ENCODE results near the gene ZFP1. TPM values are rescaled to one million over a fixed set of nuclear protein-coding genes. Genes with fewer than 3 reads are reported as not detected.

Gene ZFP1
- total RNA-seq, 1 donor from 2014 or later: 11.3 TPM

DNA sequence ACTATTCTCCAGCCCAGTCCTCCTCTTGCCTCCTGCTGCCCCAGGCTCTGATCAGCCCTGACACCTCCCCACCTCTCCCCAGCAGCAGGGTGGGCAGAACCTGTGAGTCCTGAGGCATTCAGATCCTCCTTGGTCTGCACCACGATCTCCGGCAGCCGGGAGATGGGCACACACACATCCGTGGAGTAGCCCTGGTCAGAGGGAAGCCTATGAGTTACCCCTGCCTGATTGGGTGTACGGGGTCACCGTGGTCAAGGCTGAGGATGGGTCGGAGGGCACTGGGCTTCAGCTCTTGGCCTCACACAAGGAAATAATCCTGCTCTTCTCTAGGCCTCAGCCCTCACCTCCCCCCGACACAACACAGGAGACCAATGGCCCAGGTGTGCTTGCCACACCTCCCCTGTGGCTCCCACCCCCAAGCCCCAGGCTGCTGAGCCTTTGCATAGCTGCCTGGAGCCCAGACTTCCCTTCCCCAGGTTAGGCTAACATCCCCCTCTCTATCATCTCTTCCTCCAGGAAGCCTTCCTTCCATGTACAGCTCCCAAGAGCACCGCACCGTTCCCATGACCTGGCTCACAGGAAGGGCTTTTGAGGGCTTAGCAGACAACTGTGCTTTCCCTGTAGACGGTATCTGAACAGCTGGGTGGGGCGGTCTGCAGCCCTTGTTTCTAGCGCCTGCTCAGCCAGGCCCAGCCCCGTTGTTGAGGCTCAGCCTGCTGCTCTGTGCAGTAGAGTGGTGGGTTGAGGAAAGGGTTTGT lies 35.4 kb upstream of the ZFP1 start:
- peaks cover 57% of the 10 kb centered on the region for H3K4me1 ChIP-seq

DNA sequence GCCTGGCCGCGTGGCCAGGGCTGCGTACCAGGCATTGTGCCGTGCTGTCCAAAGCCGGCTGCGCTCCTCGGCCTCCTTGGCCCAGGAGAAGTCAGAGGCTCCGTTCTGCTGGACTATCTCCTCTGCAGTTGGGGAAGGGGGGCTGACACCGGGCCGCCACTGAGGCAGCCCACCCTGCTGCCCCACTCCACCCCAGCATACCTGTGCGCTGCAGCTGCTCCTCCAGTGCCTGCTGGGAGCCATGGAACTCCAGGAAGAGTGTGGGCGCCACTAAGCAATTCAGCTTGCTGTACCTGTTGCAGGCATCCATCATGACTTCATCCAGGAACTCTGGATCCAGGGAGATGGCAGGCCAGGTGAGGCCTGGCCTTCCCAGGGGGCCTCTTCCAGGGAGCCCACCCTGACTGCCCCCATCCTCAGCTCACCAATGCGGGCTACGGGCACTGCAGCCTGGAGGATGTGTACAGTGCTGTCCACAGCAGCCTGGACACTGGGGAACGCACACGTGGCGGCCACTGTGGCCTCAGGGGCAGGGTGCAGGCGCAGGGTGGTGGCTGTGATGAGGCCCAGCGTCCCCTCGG lies 34.7 kb upstream of the ZFP1 start:
- intact Hi-C loops (cut with DNase I): no loop called here
- Histone ChIP-seq H3K4me3 (no peak overlapping the region), H3K36me3 (no peaks in the 10 kb centered on the region), H3K9me3 (no peaks in the 10 kb centered on the region), H3K4me1 (peaks cover 52% of the 10 kb centered on the region), H3K27ac (no peak overlapping the region), H3K27me3 (no peaks in the 10 kb centered on the region)
- TF ChIP-seq POLR2AphosphoS5 (IDR thresholded peaks at IDR 0.05; ENCODE audit: insufficient read depth in 1 of 2, low read depth in 1 of 2) (no peak), POLR2A (IDR thresholded peaks at IDR 0.05) (no peak)
- TF ChIP-seq, protein P1, sequence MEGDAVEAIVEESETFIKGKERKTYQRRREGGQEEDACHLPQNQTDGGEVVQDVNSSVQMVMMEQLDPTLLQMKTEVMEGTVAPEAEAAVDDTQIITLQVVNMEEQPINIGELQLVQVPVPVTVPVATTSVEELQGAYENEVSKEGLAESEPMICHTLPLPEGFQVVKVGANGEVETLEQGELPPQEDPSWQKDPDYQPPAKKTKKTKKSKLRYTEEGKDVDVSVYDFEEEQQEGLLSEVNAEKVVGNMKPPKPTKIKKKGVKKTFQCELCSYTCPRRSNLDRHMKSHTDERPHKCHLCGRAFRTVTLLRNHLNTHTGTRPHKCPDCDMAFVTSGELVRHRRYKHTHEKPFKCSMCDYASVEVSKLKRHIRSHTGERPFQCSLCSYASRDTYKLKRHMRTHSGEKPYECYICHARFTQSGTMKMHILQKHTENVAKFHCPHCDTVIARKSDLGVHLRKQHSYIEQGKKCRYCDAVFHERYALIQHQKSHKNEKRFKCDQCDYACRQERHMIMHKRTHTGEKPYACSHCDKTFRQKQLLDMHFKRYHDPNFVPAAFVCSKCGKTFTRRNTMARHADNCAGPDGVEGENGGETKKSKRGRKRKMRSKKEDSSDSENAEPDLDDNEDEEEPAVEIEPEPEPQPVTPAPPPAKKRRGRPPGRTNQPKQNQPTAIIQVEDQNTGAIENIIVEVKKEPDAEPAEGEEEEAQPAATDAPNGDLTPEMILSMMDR (IDR thresholded peaks at IDR 0.05): no peak
- no peak for DNase-seq (ENCODE audit: extremely low spot score in 2 of 2)

More for the DNA sequence above, 35.4 kb upstream of the ZFP1 start:
- Histone ChIP-seq H3K27me3 (no peaks in the 10 kb centered on the region), H3K9me3 (no peaks in the 10 kb centered on the region), H3K27ac (peak overlapping the region; percentile 81), H3K4me3 (no peak overlapping the region), H3K36me3 (no peaks in the 10 kb centered on the region)
- TF ChIP-seq, protein P1 (IDR thresholded peaks at IDR 0.05): no peak
- TF ChIP-seq POLR2AphosphoS5 (IDR thresholded peaks at IDR 0.05; ENCODE audit: insufficient read depth in 1 of 2, low read depth in 1 of 2) (no peak), POLR2A (IDR thresholded peaks at IDR 0.05) (no peak)
- no peak for DNase-seq (ENCODE audit: extremely low spot score in 2 of 2)
- intact Hi-C loops (cut with DNase I): no loop called here

DNA sequence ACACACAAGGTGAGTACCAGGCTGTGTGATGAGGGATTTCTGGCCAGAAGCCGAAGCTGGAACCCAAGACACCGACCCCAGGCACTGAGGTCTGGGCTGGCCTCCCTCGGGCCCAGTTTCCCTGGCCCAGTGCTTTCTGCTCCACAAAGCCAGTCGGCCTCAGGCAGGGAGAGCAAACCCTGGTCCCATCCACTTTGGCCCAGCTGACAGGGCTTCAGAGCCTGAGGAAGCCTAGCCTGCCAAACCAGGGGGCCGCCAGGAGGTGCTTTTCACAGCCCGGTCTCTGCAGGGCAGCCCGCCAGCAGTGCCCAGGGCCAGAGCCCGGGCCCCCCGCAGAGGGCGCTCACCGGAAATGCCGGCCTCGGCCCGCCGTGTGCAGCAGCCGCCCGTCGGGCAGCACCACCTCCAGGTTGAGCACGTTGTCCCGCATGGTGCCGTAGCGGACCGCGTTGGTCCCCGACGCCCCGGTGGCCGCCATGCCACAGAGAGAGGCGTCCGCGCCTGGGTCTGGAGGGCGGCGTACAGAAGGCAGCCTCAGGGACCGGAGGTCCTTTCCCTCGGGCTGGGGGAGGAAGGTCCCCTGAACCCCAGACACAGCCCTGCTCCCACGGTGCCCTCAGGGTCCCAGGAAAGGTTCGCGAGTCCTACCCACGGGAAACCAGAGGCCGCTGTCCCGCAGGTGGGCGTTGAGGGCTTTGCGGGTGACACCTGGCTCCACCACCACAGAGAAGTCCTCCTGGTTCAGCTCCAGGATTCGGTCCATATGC lies 34.0 kb upstream of the ZFP1 start:
- Histone ChIP-seq H3K36me3 (no peaks in the 10 kb centered on the region), H3K27ac (no peak overlapping the region), H3K9me3 (no peaks in the 10 kb centered on the region), H3K4me1 (peaks cover 44% of the 10 kb centered on the region), H3K4me3 (no peak overlapping the region), H3K27me3 (no peaks in the 10 kb centered on the region)
- no peak for DNase-seq (ENCODE audit: extremely low spot score in 2 of 2)
- TF ChIP-seq, protein P1 (IDR thresholded peaks at IDR 0.05): no peak
- TF ChIP-seq POLR2A (IDR thresholded peaks at IDR 0.05) (no peak), POLR2AphosphoS5 (IDR thresholded peaks at IDR 0.05; ENCODE audit: insufficient read depth in 1 of 2, low read depth in 1 of 2) (no peak)
- intact Hi-C loops (cut with DNase I): no loop called here

DNA sequence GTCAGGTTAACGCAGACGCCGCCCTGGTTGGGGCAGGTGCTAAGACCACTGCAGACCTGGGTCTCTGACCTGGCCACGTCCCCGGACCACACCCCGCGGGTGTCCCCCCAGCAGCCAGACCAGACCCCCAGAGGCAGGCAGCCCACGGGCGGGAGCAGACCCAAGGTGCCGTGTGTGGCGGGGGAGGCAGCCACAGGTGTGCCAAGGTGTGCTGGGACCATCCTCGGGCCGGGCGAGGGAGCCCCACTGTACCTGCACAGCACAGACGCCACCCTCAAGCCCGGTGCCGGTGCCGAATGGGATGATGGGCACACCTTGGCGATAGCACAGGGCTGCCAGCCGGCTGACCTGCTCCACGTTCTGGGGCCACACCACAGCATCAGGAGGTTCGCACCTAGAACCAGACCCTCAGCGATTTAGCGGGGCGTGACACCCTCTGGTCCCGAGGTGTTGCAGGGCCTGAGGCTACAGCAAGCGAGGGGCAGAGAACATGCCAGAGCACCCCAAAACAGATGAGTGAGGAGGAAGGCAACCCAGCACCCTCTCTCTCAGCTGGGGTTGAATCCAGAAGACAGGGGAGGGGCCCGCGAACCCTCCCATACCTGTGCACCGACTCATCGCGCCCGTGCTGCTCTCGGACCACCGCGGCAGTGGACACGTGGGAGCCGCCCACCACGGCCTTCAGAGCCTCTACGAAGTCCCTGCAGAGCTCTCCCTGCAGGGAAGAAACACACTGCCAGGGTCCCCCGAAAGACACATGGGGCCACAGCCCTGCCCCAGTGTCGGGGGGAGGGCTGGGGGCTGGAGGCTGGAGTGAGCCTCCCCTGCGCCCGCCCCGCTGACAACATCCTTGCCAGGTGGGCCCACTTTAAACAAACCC lies 33.1 kb upstream of the ZFP1 start:
- H3K9me3 ChIP-seq: no peaks in the 10 kb centered on the region
- no peak for DNase-seq (ENCODE audit: extremely low spot score in 2 of 2)
- no peaks in the 10 kb centered on the region for H3K27me3 ChIP-seq
- H3K36me3 ChIP-seq: no peaks in the 10 kb centered on the region
- H3K4me3 ChIP-seq: no peak overlapping the region
- peaks cover 36% of the 10 kb centered on the region for H3K4me1 ChIP-seq
- H3K27ac ChIP-seq: no peak overlapping the region
- TF ChIP-seq, protein P1 (IDR thresholded peaks at IDR 0.05): no peak
- intact Hi-C loops (cut with DNase I): no loop called here

Measured in vagina (tissue), 2 donors.